Hematopoietic multipotent progenitor cell treated with erythropoietin and hydrocortisone succinate and interleukin-3 and kit ligand, for 8 days (in vitro differentiated cells): ENCODE measurements around the gene C20orf204.

Experiments used
- DNase-seq: peaks from one replicate; pipeline ENCODE4 v3.0.0-alpha.2; 2015

The C20orf204 gene

GRCh38 chr20:64027981-64028685, 7.8 kb upstream of the C20orf204 start:
- DNase-seq: no peak

- no peak for DNase-seq
These were observed 6.5 kb upstream of the C20orf204 start for GRCh38 chr20:64029293-64030117.

GRCh38 chr20:64030371-64031134, 5.4 kb upstream of the C20orf204 start:
- no peak for DNase-seq

- no peak for DNase-seq
These were observed 4.1 kb upstream of the C20orf204 start for GRCh38 chr20:64031822-64032314.

- no peak for DNase-seq
These were observed 3.0 kb upstream of the C20orf204 start for GRCh38 chr20:64032706-64033624.

- no peak for DNase-seq
These were observed 1.9 kb upstream of the C20orf204 start for GRCh38 chr20:64033981-64034493.

GRCh38 chr20:64035066-64035932, 683 bp upstream of the C20orf204 start:
- no peak for DNase-seq

GRCh38 chr20:64036346-64037198, 590 bp downstream of the C20orf204 start:
- DNase-seq: no peak

GRCh38 chr20:64037199-64037497, 1.2 kb downstream of the C20orf204 start:
- no peak for DNase-seq

GRCh38 chr20:64037498-64038213, 1.7 kb downstream of the C20orf204 start:
- DNase-seq: peak; percentile 9

GRCh38 chr20:64038224-64038564, 2.2 kb downstream of the C20orf204 start:
- DNase-seq: no peak

- peak; percentile 63 for DNase-seq
These were observed 2.7 kb downstream of the C20orf204 start for GRCh38 chr20:64038565-64039292.

GRCh38 chr20:64039293-64040160, 3.5 kb downstream of the C20orf204 start:
- no peak for DNase-seq

GRCh38 chr20:64040231-64041039, 4.5 kb downstream of the C20orf204 start:
- no peak for DNase-seq

- DNase-seq: no peak
These were observed 5.2 kb downstream of the C20orf204 start for GRCh38 chr20:64041040-64041780.

GRCh38 chr20:64041781-64042053, 5.7 kb downstream of the C20orf204 start:
- no peak for DNase-seq
